NCI-H1694 (cell line): ENCODE measurements around the gene GLDN.
"Not testable (repeated sequence)": the region's sequence is repeated elsewhere in the genome, so short reads cannot be mapped to it uniquely, and the experiment has no call there.

Source experiments
- DNase-seq: peaks from one replicate; lab custom pipeline; 2025; lab: John Stamatoyannopoulos, UW

GLDN gene

DNA sequence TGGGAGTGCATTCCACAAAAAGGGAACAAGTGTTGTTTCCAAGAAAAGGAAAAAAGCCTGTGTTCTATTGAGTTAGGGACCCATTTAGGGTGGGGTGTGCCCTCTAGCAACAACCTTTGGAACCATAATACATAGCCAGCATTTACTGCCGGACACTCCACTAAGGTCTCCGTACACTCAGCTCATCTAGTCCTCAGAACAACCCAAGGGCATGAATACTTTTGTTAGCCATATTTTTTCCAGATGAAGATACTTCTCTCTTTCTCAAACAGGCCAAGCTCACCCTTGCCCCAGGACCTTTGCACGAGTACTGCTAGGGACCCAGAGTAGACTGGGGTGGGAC lies 46.2 kb downstream of the GLDN start:
- DNase-seq, result no peak

DNA sequence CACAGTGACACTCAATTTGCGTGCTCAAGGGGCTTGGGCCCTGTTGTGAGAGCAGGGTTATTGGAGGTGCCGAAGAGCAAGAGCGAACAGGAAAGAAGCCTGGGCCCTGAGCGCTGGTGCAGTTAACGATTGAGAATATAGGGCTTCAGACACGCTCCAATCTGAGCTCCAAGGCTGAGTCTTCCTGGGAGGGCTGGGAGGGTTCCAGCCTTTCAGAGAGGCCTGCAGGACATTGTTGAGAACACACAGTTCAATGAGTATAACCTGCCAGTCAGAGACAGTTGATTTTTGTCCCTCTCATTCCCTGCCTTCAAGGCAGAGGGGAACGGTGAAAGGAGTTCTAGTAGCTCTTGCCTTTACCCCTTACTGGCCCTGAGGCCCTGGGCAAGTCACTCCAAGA lies 47.3 kb downstream of the GLDN start:
- DNase-seq, result no peak

DNA sequence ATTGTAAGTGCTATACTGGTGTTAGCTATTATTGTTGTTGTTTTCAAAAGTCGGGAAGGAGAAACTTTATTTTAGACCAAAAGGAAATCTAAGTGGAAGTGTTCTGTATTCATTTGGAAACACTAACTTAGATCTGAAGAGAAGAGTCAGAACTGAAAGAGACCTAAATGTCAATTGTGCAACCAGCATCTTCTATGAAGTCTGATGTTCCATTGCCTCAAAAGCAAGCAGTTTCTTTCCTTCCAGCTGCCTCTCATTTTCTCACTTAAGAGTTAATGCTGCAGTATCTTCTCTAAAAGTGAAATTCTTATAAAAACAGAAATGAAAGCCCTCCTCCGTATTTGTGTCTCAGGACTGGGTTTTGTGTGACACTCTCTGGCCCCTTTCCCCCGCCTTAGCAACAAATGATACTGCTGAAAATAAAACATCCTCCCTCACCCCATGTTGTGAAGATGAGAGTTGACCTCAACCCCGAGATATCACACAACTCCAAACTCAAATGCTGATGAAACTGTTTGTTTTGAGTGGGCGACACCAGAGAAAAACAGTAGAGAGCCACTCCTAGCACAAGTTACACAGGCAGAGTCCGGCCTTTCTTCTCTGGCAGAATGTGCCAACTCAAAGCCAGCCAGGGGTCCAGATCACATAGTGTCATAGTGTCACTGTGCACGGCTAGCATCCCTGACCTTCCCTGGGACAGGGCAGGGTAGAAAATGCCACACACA lies 48.9 kb downstream of the GLDN start:
- no peak for DNase-seq

DNA sequence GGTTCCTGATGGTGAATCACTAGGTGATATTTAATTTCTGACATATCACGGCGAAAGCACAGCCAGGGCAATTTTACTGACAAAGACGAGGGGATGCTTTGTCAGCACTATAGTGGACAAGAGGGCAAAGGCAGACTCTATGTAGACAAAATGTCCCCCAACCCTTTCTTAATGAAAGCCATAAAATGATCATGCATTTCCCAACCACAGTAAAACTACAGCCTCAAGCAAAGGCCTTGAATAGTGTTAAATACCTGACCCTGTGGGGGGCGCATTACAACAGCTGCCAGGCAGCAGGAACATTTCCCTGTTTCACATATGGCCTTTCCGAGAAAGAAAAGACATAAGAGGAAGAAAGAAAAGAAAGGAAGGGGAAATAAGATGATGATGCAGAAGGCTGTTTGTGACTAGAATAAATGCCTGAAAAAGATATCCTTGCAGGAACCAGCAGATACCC lies 49.5 kb downstream of the GLDN start:
- no peak for DNase-seq

DNA sequence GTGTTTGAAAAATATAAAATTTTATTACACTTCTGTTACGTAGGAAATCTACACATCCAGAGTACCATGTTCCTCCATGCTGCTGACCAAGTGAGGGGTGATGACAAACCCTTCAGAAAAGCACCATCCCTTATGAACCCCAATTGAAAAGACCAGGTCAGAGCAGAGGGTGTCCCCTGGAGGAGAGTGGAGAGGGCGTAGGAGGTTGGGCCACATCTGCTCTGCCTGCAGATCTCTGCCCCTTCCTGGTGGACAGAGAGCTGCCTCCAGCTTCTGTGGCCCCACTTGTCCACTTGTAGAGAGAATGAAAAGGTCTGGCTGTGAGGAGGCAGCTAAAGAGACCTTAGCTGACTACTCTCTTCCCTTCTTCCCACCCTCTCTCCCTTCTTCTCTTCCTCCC lies 55.5 kb downstream of the GLDN start:
- DNase-seq, result no peak

DNA sequence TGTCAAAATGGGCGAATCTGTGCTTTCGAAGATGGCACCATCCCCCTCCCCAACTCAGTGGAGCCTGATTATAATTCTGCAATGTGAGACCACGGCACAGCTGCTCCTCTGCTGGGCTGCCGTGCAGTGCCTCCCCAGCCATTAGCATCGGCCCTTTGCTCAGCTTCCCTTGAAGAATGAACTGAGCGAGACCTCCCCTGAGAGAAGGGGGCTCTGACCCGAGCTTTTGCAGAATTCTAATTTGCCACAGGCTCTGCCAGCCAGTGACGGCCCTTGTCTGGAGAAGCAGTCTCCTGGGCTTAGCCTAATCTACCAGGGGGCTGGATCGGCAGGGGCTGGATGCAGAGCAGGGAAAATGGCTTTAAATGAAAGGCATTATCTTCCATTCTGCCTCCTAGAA lies 57.2 kb downstream of the GLDN start:
- DNase-seq, result no peak

DNA sequence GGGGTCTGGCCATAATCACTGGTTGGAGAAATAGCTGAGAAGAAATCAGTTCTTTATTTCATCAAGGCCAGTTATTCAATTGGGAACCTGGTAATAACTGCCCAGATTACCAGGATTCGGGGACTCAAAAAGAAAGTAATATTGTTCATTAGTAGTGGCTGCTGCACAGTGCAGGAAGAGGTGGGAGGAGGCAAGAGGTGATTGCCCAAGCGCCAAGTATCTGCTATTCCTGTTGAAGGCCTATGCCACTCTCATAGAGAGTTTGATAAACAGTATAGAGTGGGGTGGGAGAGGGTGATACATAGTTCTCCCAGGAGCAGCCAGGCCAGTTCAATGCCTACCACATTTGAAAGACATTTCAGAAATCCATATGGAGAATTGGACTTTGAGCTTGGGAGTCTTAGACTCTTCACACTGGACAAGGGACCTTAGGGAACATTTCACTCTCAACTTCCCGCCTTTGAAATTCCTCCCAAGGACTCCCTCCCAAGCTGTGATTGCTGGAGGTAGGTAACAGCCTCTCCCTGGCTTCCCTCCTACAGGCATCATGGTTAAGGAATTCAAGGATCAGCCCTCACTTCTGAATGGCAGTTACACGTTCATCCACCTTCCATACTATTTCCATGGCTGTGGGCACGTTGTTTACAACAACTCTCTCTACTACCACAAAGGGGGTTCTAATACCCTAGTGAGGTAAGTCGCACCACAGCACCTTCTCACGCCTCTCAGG lies 59.8 kb downstream of the GLDN start:
- no peak for DNase-seq

DNA sequence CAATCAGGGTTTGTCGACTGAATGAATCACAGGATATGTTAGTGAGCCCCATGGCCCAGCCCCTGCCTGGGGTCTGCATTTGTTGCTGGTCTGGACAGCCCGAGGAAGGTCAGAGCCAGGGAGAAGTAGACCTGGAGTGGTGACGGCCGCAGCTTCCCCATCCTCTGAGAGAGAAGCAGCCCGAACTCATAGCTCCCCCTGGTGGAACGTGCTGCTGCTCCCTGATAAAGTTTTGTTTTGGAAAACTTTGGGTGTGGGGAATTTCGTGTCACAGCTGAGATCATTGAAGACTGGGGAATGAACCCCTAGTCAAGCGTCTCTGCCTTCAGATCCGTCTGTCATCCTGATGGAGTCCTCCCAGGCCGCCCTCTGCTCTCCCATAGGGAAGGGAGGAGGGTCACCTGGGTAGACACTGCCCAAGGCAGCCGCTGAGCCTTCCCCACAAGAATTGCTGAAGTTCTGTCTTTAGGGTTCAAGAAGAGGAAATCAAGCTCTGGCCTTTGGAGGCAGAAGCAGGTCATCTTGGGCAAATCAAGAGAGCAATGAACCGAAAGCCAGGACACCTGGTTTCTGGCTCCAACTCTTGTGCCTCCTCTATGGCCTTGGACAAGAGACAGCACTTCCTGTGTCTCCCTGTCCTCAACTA lies 60.5 kb downstream of the GLDN start:
- DNase-seq, result no peak

DNA sequence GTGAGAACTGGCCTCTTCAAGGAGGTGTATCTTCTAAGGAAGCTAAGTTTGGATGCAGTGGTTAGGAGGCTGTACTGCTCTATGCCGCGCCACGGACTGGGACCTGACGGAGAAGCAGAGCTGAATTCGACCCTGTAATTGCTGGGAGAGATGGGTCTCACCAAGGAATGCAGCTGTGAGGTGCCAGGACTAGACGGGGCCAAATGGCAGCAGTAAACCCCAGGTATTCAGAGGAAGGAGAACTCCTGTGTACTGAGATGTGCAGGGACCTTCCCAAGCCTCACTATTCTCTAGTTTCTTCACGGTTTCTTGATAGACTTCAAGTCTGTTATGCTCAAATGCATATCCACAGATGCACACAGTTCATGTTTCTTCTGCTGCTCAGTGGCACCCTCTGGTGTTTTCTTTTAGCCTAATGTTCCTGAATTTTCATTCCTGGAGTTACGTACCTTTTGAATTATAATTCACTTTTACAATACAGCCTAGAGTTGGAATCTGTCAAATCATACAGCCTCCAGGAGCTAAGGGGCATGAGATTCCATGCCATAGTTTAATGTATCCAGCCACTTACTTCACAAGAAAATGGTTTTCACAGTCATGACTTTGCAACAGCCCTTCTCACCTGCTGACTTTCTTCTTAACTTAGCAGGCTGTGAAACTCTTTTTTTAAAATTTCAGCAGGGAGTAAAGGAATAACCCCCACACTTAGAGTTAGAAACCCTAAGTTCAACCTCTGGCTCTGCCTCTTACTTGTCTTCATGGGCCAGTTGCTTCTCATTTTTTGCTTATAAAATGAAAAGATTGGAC lies 61.8 kb downstream of the GLDN start:
- DNase-seq, result peak; percentile 55

DNA sequence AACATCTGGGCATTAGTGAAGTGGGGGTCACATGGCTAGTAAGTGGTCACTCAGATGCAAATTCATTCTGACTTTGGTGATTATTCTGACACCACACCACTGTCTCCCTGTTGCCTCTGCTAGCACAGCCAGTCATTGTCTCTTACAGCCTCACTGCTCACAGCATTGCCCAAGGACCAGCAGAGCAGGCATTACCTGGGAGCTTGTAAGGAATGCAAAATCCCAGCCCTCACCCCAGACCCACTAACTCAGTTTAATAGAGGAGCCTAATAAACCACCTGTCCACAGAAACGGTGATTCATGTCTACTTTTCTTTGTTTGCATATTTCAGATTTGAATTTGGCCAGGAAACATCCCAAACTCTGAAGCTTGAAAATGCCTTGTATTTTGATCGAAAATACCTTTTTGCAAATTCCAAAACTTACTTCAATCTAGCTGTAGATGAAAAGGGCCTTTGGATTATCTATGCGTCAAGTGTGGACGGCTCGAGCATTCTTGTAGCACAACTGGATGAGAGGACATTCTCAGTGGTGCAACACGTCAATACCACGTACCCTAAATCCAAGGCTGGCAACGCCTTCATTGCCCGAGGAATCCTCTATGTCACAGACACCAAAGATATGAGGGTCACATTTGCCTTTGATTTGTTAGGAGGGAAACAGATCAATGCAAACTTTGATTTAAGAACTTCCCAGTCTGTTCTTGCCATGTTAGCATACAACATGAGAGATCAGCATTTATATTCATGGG lies 62.7 kb downstream of the GLDN start:
- DNase-seq, result no peak

DNA sequence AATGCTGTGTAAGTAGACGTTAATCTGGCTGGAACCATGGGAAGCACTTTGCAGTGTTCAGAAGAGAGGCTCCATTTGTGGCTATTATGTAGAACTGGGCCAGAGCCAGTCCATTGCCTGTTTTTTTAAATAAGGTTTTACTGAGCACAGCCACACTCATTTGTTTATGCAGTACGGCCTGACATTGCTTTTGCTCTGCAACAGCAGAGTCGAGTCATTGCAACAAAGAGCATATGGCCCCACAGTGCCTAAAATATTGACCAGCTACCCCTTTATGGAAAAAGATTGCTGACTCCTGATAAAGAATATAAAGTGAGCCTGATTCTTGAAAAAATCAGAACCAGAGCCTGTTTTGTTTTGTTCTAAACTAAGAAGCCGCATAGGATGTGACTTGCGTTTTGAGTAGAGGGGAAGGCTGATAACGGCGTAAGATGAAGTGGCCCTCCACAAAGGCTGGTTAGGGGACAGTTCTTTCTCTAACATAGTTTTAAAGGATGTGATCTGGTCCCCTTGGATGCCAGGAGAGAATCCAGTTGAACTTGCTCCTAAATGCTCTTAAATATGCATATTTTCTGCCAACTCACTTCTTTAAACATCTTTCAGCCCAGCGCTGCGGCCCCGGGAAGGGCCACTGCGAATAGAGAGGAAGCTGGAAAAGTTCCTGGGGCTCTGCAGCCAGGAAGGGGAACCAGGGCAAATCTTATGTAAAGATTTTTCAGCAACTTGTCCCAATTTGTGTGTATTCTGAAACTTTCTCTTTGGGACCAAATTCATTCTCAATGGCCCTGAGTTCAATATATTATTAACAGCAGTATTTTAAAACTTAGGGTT lies 64.5 kb downstream of the GLDN start:
- no peak for DNase-seq

DNA sequence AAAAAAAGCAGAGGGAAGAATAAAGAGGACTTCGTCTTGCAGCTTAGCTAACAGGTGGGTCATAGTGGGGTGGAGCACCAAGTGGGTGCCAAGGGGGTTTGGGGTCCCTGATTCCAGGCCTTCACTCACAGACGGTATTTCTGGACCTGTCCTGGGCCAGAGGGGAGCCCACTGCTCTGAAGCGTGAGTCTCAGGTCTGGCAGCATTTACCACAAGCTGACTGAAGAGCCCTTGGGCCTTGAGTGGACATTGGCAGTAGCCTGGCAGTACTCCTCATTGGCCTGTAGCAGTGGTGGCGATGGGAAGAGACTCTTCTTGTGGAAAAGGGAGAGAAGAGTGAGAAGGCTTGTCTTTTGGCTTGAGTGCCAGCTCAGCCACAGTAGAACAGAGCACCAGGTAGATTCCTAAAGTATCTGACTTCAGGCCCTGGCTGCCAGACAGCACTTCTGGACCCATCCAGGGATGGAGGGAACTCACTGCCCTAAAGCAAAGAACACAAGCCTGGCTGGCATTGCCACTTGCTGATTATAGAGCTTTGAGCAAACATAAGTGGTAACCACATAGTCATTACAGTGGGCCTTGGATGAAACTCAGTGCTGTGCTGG lies 72.9 kb downstream of the GLDN start:
- DNase-seq, result no peak

DNA sequence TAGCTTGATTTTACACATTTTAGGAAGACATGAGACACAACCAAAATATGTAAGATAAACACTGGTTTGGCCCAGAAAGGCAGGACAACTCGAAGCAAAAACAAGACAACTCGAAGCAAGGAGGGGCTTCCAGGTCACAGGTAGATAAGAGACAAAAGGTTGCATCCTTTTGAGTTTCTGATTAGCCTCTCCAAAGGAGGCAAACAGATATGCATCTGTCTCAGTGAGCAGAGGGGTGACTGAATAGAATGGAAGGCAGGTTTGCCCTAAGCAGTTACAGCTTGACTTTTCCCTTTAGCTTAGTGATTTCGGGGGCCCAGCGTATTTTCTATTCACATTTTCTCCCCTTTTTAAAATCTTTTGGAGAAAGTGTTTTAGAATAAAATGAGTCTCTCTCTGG lies 74.7 kb downstream of the GLDN start:
- DNase-seq, result no peak

DNA sequence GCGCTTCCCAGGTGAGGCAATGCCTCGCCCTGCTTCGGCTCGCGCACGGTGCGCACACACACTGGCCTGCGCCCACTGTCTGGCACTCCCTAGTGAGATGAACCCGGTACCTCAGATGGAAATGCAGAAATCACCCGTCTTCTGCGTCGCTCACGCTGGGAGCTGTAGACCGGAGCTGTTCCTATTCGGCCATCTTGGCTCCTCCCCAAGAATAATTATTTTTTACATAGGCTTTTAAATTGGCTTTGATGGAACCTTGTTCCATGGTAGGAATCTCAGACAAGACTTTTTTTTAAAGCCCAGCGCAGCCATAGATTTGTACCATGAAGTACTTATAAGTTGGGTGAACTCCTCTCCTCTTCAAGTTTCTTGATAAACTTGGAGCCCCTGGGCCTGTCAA lies 81.6 kb downstream of the GLDN start:
- not testable (repeated sequence) for DNase-seq

DNA sequence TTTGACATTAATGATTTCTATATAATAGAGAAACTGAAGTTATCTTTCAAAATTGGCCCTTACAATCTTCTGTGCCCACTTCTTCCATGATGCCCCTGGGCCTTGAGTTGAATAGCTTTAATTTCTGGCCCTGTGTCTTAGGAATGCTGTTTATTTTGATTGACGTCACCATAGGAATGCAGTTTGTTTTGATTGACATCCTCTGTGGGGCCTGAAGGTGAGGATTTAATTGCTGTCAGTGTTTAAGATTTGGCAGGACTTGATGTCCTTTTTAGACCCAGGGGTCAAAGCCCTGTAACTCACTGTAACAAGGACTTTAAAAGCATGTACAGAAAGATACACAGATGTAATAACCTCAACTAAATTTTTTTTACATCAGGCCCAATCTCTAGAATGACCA lies 83.3 kb downstream of the GLDN start:
- DNase-seq, result no peak

DNA sequence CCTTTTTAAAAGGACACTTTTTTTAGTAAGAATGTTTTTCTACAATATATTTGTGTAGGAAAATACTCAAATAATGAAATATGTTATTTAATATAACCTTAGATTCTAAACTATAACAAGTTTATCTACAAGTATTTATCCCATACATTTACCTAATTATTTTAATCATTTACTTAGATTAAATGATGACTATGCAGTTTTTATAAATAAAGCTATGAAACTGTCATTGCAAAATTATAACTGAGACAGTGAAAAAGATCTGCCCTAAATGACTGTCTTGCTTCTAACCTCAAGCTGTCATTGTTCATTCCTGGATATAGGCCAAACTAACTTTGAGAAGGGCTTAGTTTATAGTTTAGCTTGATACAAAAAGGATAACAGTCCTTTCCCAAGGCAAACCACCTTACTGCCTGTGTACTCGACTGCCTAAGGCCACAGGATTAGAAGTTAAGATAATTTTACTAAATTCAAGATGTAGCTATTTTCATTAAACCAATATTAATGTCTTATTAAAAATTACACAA lies 84.1 kb downstream of the GLDN start:
- DNase-seq, result no peak

DNA sequence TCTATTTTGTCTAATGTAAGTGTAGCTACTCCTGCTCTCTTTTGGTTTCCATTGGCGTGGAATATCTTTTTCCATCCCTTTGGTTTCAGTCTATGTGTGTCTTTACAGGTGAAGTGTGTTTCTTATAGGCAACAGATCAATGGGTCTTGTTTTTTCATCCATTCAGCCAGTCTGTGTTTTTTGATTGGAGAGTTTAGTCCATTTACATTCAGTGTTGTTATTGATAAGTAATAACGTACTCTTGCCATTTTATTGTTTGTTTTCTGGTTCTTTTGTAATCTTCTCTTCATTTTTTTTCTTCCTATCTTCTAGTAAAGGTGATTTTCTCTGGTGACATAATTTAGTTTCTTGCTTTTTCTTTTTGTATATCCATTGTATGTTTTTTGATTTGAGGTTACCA lies 97.1 kb downstream of the GLDN start:
- DNase-seq, result no peak

DNA sequence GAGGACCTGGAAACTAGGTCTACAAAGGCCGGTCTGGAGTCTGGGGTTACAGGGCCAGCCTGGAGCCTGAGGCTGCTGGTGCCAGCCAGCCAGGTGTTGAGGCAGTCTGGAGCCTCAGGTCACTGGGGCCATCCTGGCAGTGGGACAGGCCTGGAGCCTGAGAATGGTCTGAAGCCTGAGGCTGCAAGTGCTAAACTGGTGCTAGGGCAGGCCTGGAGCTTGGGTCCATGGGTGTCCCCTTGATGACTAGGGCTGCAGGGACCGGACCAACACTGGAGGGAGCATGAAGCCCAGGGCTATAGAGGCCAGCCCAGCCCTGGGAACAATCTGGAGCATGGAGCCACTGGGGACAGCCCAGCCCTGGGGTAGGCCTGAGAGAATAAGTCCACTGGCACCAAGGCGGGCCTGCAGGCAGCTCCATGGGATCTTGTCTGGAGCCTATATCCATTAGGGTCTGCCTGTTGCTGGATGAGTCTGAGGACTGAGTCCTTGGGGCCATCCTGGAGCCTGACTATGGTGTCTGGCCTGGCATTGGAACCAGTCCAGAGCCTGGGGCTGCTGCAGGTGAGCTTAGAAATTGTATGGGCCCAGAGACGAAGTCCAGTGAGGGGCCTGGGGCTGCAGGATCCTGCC lies 101.9 kb downstream of the GLDN start:
- DNase-seq, result no peak

DNA sequence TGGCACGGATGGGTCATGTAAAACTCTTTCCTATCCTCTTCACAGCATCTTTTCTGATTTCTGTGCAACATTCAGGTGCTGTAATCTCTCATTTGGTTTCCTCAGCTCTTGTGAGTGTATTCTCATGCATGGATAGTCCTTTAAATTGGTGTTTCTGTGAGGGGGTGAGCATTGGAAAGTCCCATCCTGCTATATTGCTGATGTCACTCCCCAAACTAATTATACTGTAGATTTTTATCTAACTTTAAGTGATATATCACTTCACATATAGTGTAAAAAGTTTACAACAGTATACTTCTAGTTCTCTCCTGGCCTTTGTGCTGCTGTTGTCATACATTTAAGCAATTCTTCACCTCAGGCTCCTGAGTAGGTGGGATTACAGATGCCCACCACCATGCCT lies 102.7 kb downstream of the GLDN start:
- no peak for DNase-seq

DNA sequence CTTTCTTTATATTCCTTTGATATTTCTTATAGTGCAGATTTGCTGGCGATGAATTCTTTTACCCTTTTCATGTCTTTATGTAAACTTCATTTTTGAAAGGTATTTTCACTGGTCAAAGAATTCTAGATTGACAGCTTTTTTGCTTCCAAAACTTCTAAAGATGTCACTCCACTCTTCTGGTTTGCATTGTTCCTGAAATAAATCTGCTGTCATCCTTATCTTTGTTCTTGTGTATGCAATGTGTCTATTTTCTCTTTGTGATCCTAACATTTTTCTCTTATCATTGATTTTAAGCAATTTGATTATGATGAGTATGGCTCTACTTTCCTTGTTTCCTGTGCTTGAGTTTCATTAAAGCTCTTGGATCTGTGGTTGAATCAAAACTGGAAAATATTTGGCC lies 103.4 kb downstream of the GLDN start:
- DNase-seq, result no peak
